T-helper 1 cell treated with Interleukin-12 subunit alpha and Interleukin-12 subunit beta and Interleukin-4 antibody, amounts not matched to agents 30 ng/mL and 1 ng/mL, for 36 hours (primary cell): ENCODE data around the gene ZFP36L1. TPM values are rescaled to one million over a fixed set of nuclear protein-coding genes. Genes with fewer than 3 reads are reported as not detected.

Experiments
- intact Hi-C: fragments of 100-400 bp; cut with micrococcal nuclease; formaldehyde crosslinking; loops from one replicate; pipeline ENCODE4 v1.15.1; 2024
- total RNA-seq: library from RNA; stranded (reverse); gene quantifications from 2 replicates; pipeline ENCODE4 v1.2.3, GENCODE V29; 2022

ZFP36L1 gene
- total RNA-seq, 1 donor from 2014 or later, result 85.1 TPM

GRCh38 chr14:68816943-68817430, 24.1 kb upstream of the ZFP36L1 start:
- intact Hi-C loops, result loop anchor here (1.0 to 10.0 kb wide), 10 partner anchors 24 to 1001 kb away; partner anchors contain the start of genes ZFP36L1 and ZFYVE26

- intact Hi-C loops, result loop anchor here (1.0 to 10.0 kb wide), 10 partner anchors 23 to 1000 kb away; partner anchors contain the start of genes ZFP36L1 and ZFYVE26
Measured at GRCh38 chr14:68816183-68816942, 23.5 kb upstream of the ZFP36L1 start.

GRCh38 chr14:68815298-68816182, 22.7 kb upstream of the ZFP36L1 start:
- intact Hi-C loops, result loop anchor here (1.0 to 10.0 kb wide), 13 partner anchors 22 to 999 kb away; partner anchors contain the start of genes ZFP36L1 and ZFYVE26

GRCh38 chr14:68814539-68815297, 21.9 kb upstream of the ZFP36L1 start:
- intact Hi-C loops, result loop anchor here (1.0 to 10.0 kb wide), 5 partner anchors 18 to 880 kb away; no protein-coding TSS in a partner anchor

GRCh38 chr14:68814238-68814538, 21.3 kb upstream of the ZFP36L1 start:
- intact Hi-C loops, result loop anchor here (1.0 to 10.0 kb wide), 3 partner anchors 18 to 879 kb away; no protein-coding TSS in a partner anchor

GRCh38 chr14:68813318-68813838, 20.5 kb upstream of the ZFP36L1 start:
- intact Hi-C loops, result loop anchor here (10.0 kb wide), 1 partner anchor 729 kb away; no protein-coding TSS in a partner anchor

GRCh38 chr14:68811171-68811570, 18.3 kb upstream of the ZFP36L1 start:
- intact Hi-C loops, result loop anchor here (10.0 kb wide), 1 partner anchor 726 kb away; no protein-coding TSS in a partner anchor

- intact Hi-C loops, result loop anchor here (10.0 kb wide), 1 partner anchor 726 kb away; no protein-coding TSS in a partner anchor
Measured at GRCh38 chr14:68810173-68811153, 17.6 kb upstream of the ZFP36L1 start.

GRCh38 chr14:68809524-68809923, 16.7 kb upstream of the ZFP36L1 start:
- intact Hi-C loops, result no loop called here

- intact Hi-C loops, result no loop called here
Measured at GRCh38 chr14:68808696-68809480, 16.0 kb upstream of the ZFP36L1 start.

- intact Hi-C loops, result no loop called here
Measured at GRCh38 chr14:68807987-68808386, 15.1 kb upstream of the ZFP36L1 start.

GRCh38 chr14:68807148-68807600, 14.3 kb upstream of the ZFP36L1 start:
- intact Hi-C loops, result no loop called here

GRCh38 chr14:68806526-68807147, 13.8 kb upstream of the ZFP36L1 start:
- intact Hi-C loops, result no loop called here

- intact Hi-C loops, result no loop called here
Measured at GRCh38 chr14:68805414-68805813, 12.5 kb upstream of the ZFP36L1 start.

GRCh38 chr14:68801631-68802030, 8.8 kb upstream of the ZFP36L1 start:
- intact Hi-C loops, result no loop called here

- intact Hi-C loops, result no loop called here
Measured at GRCh38 chr14:68800953-68801352, 8.1 kb upstream of the ZFP36L1 start.

GRCh38 chr14:68800390-68800789, 7.5 kb upstream of the ZFP36L1 start:
- intact Hi-C loops, result no loop called here

GRCh38 chr14:68798621-68799020, 5.8 kb upstream of the ZFP36L1 start:
- intact Hi-C loops, result loop anchor here (10.0 kb wide), 1 partner anchor 1104 kb away; the partner anchor contains the start of gene RDH11
